Measurements from ENCODE around the gene TEX54. TPM values are rescaled to one million over a fixed set of nuclear protein-coding genes. Genes with fewer than 3 reads are reported as not detected.

Gene TEX54
- total RNA-seq, 2 experiments from 2014 or later: 1.0 TPM; not detected in 1

DNA sequence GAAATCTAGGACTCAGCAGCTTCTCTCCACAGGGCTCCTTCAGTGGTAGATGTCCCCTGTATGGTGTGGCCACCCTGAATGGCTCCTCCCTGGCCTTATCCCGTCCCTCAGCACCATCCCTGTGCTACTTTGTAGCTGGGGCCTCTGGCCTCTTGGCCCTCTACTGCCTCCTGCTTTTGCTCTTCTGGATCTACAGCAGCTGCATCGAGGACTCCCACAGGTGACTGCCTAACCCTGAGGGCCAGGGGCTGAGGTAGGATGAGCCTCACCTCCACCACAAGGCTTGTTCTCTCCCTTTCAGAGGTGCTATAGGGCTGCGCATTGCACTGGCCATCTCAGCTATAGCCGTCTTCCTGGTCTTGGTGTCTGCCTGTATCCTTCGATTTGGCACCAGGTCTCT lies 43.6 kb downstream of the TEX54 start:
- Histone ChIP-seq H3K4me1 (ENCODE audit: insufficient read depth, low read length, poor library complexity, severe bottlenecking) (peaks cover 42% of the 10 kb centered on the region), H2AFZ (ENCODE audit: low read length) (no peak overlapping the region), H3K9me3 (ENCODE audit: low read length) (no peaks in the 10 kb centered on the region), H3K36me3 (ENCODE audit: insufficient read depth, low read length) (peaks cover 57% of the 10 kb centered on the region), H3K4me3 (ENCODE audit: low read depth, low read length, poor library complexity, severe bottlenecking) (no peak overlapping the region), H3K79me2 (ENCODE audit: insufficient read depth, low read depth, low read length) (peaks cover 30% of the 10 kb centered on the region; the same call in 1 of the 2 replicates), H3K4me2 (ENCODE audit: low read length) (peak overlapping the region; percentile 36; the same call in 1 of the 2 replicates), H3K27ac (ENCODE audit: low read depth, low read length, poor library complexity, severe bottlenecking) (peak overlapping the region; percentile 18), H4K20me1 (ENCODE audit: insufficient read depth, low read length) (no peaks in the 10 kb centered on the region), H3K9me2 (ENCODE audit: insufficient read depth, low read length) (no peaks in the 10 kb centered on the region)
- BruUV-seq (replicated peaks): no TSS peak
- TF ChIP-seq EZH2phosphoT487 (IDR thresholded peaks at IDR 0.05; ENCODE audit: borderline replicate concordance, low read depth, low read length): no peak
- TF ChIP-seq, protein P1, sequence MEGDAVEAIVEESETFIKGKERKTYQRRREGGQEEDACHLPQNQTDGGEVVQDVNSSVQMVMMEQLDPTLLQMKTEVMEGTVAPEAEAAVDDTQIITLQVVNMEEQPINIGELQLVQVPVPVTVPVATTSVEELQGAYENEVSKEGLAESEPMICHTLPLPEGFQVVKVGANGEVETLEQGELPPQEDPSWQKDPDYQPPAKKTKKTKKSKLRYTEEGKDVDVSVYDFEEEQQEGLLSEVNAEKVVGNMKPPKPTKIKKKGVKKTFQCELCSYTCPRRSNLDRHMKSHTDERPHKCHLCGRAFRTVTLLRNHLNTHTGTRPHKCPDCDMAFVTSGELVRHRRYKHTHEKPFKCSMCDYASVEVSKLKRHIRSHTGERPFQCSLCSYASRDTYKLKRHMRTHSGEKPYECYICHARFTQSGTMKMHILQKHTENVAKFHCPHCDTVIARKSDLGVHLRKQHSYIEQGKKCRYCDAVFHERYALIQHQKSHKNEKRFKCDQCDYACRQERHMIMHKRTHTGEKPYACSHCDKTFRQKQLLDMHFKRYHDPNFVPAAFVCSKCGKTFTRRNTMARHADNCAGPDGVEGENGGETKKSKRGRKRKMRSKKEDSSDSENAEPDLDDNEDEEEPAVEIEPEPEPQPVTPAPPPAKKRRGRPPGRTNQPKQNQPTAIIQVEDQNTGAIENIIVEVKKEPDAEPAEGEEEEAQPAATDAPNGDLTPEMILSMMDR (conservative IDR thresholded peaks at IDR 0.05; ENCODE audit: low read length): peak; percentile 25; the same call in 1 of the 2 replicates
- ChIA-PET POLR2A (interaction anchor here (0.6 to 1.4 kb wide), 4 partner anchors 14 to 109 kb away, joined by 3 to 7 read pairs (median 4); no protein-coding TSS in a partner anchor), CTCF (ENCODE audit: unreplicated experiment) (interaction anchor here (0.6 kb wide), 1 partner anchor 233 kb away, joined by 5 read pairs; no protein-coding TSS in a partner anchor)
- intact Hi-C loops (cut with micrococcal nuclease; ENCODE audit: unreplicated experiment): loop anchor here (5.0 kb wide), 2 partner anchors 112 to 233 kb away; partner anchors contain the start of gene UBXN1
- no peak for DNase-seq (ENCODE audit: low spot score)

DNA sequence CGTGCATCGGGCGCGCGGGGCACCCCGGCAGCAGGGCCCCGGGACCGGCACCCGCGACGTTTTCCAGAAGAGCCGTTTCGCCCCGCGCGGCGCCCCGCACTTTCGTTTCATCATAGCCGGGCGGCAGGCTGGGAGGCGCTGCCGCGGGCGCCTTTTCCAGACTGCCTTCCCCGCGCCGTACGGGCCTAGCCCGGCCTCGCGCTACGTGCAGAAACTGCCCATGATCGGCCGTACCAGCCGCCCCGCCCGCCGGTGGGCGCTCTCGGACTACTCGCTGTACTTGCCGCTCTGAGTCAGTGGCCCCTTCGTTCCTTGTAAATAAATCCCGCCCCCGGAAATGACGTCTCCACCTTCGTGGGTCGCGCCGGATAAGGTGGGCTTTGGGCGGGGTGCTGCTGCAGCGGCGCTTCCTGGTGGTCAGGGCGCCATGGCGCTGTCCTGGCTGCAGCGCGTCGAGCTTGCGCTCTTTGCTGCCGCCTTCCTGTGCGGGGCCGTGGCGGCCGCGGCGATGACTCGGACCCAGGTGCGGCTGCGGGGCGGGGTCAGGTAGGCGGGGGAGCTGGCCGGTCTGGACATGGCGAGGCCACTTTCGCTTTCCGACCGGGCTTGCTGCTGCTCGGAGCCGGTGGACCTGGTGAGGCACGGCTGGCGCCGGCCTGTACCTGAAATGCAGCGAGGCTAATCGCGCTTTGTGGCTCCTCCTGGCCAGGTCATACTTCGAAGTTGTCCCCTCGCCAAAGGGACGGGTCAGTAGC lies 45.5 kb downstream of the TEX54 start, which contains the start of gene TMEM179B:
Gene TMEM179B (plus strand): TSS at position 398 of the 755 bp plus-strand sequence. CDS start 30 bp downstream, at position 428.
- H3K27ac ChIP-seq (ENCODE audit: low read depth, low read length, poor library complexity, severe bottlenecking): peak within 1 kb of the TSS; percentile 79
- peak within 1 kb of the TSS; percentile 97 for H3K4me3 ChIP-seq (ENCODE audit: low read depth, low read length, poor library complexity, severe bottlenecking)
- POLR2A ChIA-PET: interaction anchor here (0.5 to 1.7 kb wide), 7 partner anchors 19 to 1428 kb away, joined by 3 to 10 read pairs (median 4); partner anchors contain the start of gene ZBTB3
- H3K36me3 ChIP-seq (ENCODE audit: insufficient read depth, low read length): peaks cover 51% of the 10 kb centered on the region
- peak within 1 kb of the TSS; percentile 80 for H3K4me2 ChIP-seq (ENCODE audit: low read length)
- H3K9me3 ChIP-seq (ENCODE audit: low read length): no peaks in the 10 kb centered on the region
- intact Hi-C loops (cut with micrococcal nuclease; ENCODE audit: unreplicated experiment): loop anchor here (2.0 to 5.0 kb wide), 5 partner anchors 18 to 235 kb away; partner anchors contain the start of genes HNRNPUL2, NXF1 and UBXN1
- H2AFZ ChIP-seq (ENCODE audit: low read length): peak within 1 kb of the TSS; percentile 47; the same call in 1 of the 2 replicates
- no peaks in the 10 kb centered on the region for H4K20me1 ChIP-seq (ENCODE audit: insufficient read depth, low read length)
- H3K4me1 ChIP-seq (ENCODE audit: insufficient read depth, low read length, poor library complexity, severe bottlenecking): peaks cover 37% of the 10 kb centered on the region
- peaks cover 30% of the 10 kb centered on the region; the same call in 1 of the 2 replicates for H3K79me2 ChIP-seq (ENCODE audit: insufficient read depth, low read depth, low read length)
- H3K9me2 ChIP-seq (ENCODE audit: insufficient read depth, low read length): no peaks in the 10 kb centered on the region
- CTCF ChIA-PET (ENCODE audit: unreplicated experiment): interaction anchor here (1.0 to 1.4 kb wide), 3 partner anchors 25 to 76 kb away, joined by 3 to 4 read pairs (median 3); no protein-coding TSS in a partner anchor
- BruUV-seq (replicated peaks): no TSS peak
- TF ChIP-seq EZH2phosphoT487 (IDR thresholded peaks at IDR 0.05; ENCODE audit: borderline replicate concordance, low read depth, low read length): no peak
- TF ChIP-seq, protein P1 (conservative IDR thresholded peaks at IDR 0.05; ENCODE audit: low read length): peak; percentile 33; the same call in 1 of the 2 replicates
- DNase-seq (ENCODE audit: low spot score): peak; percentile 99

Measured in OCI-LY7 (cell line).